NCI-H69 (cell line): ENCODE measurements around the gene RCSD1.

Experiments used
- DNase-seq: peaks from one replicate; lab custom pipeline; 2025; lab: John Stamatoyannopoulos, UW

Gene RCSD1

GRCh38 chr1:167643441-167643840 lies 13.4 kb downstream of the RCSD1 start:
- DNase-seq: no peak

- no peak for DNase-seq
Observed at GRCh38 chr1:167644551-167644950, 14.5 kb downstream of the RCSD1 start.

GRCh38 chr1:167645140-167645541 lies 15.1 kb downstream of the RCSD1 start:
- no peak for DNase-seq

- no peak for DNase-seq
Observed at GRCh38 chr1:167645625-167646414, 15.8 kb downstream of the RCSD1 start.

- DNase-seq: no peak
Observed at GRCh38 chr1:167648252-167648849, 18.3 kb downstream of the RCSD1 start.

- no peak for DNase-seq
Observed at GRCh38 chr1:167648978-167649744, 19.1 kb downstream of the RCSD1 start.

GRCh38 chr1:167650269-167651160 lies 20.5 kb downstream of the RCSD1 start:
- no peak for DNase-seq

- DNase-seq: no peak
Observed at GRCh38 chr1:167651161-167651693, 21.2 kb downstream of the RCSD1 start.

- no peak for DNase-seq
Observed at GRCh38 chr1:167654975-167655575, 25.0 kb downstream of the RCSD1 start.

- no peak for DNase-seq
Observed at GRCh38 chr1:167656657-167657056, 26.6 kb downstream of the RCSD1 start.

- DNase-seq: peak; percentile 18
Observed at GRCh38 chr1:167658574-167659328, 28.7 kb downstream of the RCSD1 start.

- no peak for DNase-seq
Observed at GRCh38 chr1:167659450-167659849, 29.4 kb downstream of the RCSD1 start.

GRCh38 chr1:167659881-167660280 lies 29.8 kb downstream of the RCSD1 start:
- DNase-seq: no peak

GRCh38 chr1:167661527-167662426 lies 31.7 kb downstream of the RCSD1 start:
- no peak for DNase-seq

- no peak for DNase-seq
Observed at GRCh38 chr1:167663002-167663772, 33.2 kb downstream of the RCSD1 start.

GRCh38 chr1:167665469-167665868 lies 35.4 kb downstream of the RCSD1 start:
- no peak for DNase-seq

GRCh38 chr1:167666416-167666815 lies 36.4 kb downstream of the RCSD1 start:
- no peak for DNase-seq

GRCh38 chr1:167667536-167667935 lies 37.5 kb downstream of the RCSD1 start:
- DNase-seq: no peak

- no peak for DNase-seq
Observed at GRCh38 chr1:167668108-167668507, 38.1 kb downstream of the RCSD1 start.
